GM19438 (cell line): Measurements from ENCODE around the gene ASTN2.
"Not testable (repeated sequence)": the region's sequence is repeated elsewhere in the genome, so short reads cannot be mapped to it uniquely, and the experiment has no call there.

ENCODE experiments used
- ATAC-seq: cut with Tn5 transposase; IDR thresholded peaks from one replicate; pipeline ENCODE4 v1.9.1; 2021; ENCODE audit warnings: low read depth; ENCODE audit not compliant: unreplicated experiment

ASTN2 gene

DNA sequence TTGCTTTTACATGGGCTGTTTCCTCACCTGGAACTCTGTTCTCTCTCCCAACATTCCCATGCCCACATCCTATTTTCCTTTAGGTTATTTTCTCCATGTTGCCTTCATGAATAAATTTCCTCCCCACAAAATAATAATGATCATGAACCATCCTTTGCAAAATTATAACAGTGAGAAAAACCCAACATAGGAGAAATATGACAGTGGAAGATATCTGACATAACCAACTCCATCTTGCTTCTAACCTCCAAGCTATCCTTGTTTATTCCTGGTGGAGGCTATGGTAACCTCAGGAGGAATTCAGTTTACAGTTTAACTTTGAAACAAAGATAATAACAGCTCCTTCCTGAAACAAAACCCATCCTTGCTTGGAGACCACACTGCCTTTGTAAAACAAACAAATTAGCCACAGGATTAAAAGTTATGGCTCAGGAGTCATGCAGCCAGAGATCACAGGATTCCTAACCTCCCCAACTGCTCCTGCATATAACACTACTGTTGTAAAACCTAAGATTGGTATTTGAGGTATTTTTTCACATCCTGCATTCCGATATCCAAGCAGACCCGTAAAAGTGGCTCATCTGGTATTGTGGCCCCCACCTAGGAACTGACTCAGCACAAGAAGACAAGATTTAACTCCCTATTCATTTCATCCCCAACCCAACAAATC, 515.4 kb downstream of the ASTN2 start:
- ATAC-seq = no peak

DNA sequence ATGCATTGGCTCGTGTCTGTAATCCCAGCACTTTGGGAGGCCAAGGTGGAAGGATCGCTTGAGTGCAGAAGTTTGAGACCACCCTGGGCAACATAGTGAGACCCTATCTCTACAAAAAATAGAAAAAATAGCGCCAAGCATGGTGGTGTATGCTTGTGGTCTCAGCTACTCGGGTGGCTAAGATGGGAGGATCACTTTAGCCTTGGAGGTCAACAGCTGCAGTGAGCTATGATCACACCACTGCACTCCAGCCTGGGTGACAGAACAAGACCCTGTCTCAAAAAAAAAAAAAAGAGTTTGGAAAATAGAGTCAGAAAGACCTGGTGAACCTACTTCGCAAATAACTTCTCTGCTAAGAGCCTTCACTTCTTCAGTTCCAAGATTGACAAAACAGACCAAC, 516.7 kb downstream of the ASTN2 start:
- not testable (repeated sequence) for ATAC-seq

DNA sequence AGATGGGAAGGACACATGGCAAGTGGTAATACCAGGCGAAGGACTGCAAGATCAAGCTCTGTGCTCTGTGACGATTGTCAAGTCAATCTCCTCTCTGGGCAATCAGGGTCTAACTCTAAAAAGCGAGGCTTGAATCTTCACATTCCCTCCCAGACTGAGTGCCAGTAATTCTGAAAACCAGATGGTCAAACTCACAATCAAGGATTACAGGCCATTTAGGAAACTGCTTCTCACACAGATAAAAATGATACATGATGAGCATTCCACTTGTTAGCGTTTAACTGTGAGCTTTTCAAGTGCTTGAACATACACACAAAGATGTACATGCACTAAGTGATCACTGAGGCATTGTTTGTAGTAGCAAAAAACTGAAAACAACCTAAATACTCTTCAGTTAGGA, 517.7 kb downstream of the ASTN2 start:
- ATAC-seq = no peak

DNA sequence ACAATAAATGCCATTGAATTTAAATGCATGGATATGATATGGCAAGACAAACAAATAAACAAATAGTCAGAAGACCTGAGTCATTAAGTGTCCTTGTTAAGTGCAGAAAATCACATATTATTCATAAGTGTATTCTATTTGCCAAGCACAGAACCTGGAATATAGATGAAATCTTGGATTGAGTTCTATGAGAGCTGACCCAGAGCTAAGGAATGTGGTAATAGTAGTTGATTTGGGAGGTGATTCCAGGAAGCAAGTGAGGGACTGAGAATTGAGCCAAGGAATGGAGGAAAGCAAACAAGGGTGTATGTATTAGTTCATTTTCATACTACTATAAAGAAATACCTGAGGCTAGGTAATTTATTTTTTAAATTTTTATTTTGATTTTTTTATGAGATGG, 518.9 kb downstream of the ASTN2 start:
- ATAC-seq = no peak

DNA sequence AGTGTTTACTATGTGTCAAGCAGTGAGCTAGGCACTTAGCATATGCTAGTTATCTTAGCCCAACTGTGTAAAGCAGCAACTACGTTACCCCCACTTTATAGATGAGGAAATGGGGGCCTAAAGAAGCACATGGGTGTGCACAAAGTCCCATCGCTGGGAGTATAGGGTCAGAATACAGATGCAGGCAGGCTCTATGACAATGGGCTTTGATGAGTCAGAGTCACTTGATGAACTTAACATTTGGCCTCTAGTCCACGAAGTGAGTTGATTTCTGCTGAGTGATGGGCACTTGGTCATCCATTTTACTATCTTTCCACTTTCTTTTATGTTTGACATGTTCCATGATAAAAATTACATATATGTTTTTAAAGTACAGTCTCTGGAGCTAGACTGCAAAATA, 523.4 kb downstream of the ASTN2 start:
- ATAC-seq = no peak

DNA sequence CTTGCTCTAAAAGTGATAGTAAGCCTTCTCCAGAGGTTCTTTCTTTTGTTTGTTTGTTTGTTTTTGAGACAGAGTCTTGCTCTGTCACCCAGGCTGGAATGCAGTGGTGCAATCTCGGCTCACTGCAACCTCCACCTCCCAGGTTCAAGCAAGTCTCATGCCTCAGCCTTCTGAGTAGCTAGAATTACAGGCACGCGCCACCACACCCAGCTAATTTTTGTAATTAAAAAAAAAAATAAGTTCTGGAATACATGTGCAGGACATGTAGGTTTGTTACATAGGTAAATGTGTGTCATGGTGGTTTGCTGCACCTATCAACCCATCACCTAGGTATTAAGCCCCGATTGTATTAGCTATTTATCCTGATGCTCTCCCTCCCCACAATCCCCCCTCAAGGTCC, 526.4 kb downstream of the ASTN2 start:
- ATAC-seq = not testable (repeated sequence)

- ATAC-seq = no peak
Measured at GRCh38 chr9:116888066-116888465, 526.8 kb downstream of the ASTN2 start.

DNA sequence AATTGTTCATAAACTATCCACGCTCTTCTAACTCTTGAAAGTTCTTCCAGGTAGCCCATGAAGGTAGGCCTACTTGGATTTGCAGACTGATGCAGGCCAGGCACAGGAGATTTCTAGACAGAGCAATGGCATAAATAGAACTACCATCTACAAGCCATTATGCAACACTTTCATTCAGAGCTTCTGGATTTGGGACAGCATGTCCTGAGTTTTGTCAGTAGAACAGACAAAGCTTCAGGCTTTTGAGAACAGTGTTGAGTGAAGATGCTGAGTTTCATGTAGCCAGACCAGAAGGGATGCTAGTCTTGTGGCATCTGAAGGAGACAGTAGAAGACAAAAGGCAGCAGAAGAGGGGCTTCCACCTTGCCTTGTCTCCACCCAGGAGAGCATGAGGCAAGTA, 531.2 kb downstream of the ASTN2 start:
- no peak for ATAC-seq

DNA sequence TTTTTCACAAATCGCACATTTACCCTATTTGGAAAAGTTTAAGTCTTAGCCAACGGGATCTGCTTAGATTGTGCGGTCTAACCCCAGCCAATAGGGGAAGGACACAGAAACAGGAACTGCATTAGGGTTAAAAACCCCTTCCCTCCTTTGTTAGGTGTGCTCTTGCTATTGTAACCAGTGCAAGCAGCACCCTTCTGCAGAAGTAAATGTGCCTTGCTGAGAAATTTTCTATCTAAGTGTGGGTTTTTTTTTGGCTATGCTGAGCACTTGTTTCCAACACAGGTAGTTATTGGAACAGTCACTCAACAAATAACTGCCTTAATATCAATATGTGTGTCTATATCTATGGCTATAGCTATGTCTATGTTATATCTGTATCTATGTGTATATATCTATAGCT, 537.8 kb downstream of the ASTN2 start:
- no peak for ATAC-seq

DNA sequence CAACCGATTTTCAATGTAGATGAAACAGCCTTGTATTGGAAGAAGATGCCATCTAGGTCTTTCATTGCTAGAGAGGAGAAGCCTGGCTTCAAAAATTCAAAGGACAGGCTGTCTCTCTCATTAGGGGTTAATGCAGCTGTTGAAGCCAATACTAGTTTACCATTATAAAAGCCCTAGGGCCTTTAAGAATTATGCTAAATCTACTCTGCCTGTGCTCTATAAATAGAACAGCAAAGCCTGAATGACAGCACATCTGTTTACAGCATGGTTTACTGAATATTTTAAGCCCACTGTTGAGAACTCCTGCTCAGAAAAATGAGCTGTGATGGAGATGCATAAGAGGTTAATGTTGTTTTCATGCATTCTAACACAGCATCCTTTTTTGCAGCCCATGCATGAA, 539.3 kb downstream of the ASTN2 start:
- ATAC-seq = no peak

DNA sequence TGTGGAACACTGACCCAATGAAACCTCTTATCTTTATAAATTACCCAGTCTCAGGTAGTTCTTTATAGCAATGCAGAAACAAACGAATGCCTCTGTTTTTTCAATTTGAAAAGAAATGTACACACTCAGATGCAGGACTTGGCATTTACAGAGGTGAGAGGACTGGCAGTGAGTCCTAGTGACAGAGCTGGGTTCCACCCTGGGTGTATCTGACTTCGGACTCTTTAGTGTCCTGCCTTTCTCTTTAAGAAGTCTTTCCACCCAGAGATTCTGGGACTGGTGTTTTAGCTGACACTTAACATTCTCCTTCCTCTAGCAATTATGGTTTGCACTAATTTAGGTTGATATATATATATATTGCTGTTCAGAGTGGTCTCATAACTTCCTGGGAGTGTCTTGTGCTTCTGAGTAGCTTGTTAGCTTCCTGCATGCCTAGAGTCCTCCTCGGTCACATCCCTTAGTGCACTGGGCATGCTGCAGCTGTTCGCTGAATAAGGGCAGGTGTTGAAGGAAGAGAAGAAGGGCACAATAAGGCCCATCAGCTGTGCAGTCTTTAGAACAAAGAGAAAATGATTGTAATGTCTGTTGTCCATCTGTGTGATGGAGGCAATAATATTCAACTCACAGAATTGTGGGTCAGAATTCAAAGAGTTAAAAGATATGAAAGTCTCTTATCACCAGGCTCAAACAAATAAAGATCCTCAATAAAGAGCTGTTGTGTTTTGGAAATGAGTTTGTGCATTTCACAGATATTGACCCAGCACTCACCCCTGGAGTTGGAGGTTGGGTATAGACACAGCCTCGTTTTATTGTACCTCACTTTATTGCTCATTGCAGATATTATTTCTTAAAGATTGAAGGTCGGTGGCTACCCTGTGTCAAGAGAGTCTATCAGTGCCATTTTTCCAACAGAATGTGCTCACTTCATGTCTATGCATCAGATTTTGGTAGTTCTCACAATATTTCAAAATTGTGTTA, 540.6 kb downstream of the ASTN2 start:
- ATAC-seq = no peak

- no peak for ATAC-seq
Measured at GRCh38 chr9:116873491-116873890, 541.4 kb downstream of the ASTN2 start.

DNA sequence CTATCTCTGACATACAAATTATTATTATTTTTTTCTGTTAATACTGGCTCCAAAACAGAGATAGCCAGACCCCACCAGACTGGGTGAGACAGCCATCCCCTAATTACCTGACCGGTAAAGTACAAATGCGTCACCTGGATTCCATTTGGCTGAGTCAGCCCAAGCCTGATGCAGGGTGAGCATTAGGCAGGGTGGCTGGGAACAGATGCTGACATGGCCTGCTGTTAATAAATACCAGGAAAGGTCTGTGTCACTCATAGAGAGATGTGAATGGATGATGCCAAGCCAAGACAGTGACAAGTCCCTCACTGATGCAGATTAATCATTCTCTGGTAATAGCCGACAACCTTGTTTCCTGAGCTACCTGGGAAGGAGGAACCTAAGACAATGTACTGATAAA, 544.3 kb downstream of the ASTN2 start:
- no peak for ATAC-seq

GRCh38 chr9:116868201-116868600, 546.7 kb downstream of the ASTN2 start:
- peak; percentile 81 for ATAC-seq

DNA sequence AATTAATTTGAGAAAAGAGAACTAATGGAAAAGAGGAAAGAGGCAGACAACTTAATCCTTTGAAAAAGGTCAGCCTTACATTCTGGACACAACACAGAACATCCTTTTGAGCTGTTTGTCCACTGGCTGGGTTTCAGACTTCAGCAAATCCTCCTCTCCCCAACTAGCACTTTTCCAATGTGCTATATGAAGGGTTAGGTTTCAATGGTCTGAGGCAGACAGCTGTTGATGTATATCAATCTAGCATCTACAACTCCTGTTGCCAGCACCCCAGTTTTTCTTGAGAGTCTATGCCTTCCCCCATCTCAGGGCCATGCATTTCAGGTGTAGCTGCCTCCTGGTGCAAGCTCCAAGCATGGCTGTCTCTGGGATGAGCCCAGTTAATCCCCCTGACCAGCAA, 553.5 kb downstream of the ASTN2 start:
- ATAC-seq = no peak

DNA sequence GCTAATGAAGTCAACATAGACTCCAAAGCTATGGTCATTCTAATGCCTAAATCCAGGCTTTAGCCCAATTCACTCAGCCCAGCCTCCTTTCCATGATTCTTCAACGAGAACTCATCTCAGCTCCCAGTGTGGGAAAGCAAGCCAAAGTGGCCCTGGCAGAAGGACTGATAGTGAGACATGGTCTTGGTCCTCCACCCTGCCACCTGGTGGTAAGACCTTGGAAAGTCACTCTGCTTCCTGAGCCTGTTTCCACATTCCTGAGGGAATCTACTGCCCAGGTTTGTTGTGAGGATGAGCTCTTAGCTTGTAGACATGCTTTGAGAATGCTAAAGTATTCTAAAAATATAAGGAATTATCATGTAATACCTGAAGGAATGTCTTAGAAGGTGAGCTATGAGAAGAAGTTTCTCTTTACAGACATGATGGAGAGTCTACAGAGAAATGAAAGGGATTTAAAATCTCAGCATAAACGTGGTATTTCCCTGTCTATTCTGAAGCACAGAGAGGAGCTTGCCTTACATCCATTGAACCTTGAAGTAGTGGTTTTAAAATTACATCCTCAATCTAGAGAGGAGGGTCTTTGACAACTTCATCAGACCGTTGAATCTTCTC, 554.2 kb downstream of the ASTN2 start:
- no peak for ATAC-seq

- ATAC-seq = no peak
Measured at GRCh38 chr9:116859763-116860162, 555.1 kb downstream of the ASTN2 start.

DNA sequence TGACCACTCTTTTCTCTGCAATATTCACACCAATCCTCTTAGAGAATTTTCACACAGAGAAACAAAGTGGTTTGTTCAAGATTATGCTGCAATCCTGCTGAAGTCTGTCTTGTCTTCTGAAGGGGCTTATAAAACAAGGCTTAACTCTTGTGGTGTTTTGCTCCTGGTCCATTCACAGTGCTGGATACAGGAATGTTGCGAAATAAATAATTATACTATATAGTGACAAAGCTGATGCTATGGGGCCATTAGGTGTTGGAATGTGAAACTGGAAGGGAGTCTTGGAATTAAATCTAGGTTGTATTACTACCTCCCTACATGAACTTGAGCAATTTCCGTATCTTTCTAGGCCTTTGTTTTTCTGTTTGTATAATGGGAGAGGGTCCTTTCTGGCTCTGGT, 557.5 kb downstream of the ASTN2 start:
- ATAC-seq = no peak

DNA sequence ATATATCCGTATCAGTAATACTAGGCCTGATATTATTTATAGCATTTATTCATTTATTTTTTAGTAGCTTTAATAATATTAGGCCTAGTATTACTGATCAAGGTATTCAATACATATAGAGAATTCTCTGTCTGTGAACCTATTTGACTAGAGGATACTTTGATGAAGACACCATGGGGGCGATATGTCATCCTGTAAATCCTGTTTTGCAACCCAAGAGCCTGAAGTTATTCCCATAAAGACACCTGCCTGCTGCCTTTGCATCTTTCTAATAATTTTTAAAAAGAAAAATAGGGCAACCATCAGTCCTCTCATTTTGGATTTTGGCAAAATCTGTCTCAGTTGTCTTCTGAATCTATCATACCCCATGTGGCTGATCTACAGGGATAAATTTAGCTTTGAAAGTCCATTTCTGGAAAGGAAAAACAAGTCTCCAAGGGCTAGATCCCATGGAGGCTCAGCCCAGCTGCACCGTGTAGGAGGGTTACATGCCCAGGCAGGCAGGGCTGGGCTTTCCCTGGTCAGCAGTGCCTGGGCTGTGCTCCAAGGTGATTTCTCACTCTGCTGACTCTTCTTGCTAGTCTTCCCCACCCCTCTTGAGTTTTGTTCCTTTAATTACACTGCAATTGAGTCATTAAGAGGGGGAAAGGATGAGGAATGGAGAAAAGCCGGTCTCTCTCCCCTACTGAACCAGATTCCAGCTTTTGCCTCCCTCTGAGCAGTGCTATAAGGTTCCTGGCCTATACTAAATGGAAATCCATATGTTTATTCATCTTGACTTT, 558.8 kb downstream of the ASTN2 start:
- no peak for ATAC-seq

- no peak for ATAC-seq
Measured at GRCh38 chr9:116849721-116850120, 565.1 kb downstream of the ASTN2 start.

GRCh38 chr9:116844621-116845020, 570.2 kb downstream of the ASTN2 start:
- ATAC-seq = no peak
